Fibroblast of peridontal ligament (primary cell): ENCODE data around the gene ZDHHC14.

Experiments
- DNase-seq: peaks from one replicate; pipeline ENCODE4 v3.0.0-alpha.2; 2010; ENCODE audit errors: extremely low read depth

Gene ZDHHC14

DNA sequence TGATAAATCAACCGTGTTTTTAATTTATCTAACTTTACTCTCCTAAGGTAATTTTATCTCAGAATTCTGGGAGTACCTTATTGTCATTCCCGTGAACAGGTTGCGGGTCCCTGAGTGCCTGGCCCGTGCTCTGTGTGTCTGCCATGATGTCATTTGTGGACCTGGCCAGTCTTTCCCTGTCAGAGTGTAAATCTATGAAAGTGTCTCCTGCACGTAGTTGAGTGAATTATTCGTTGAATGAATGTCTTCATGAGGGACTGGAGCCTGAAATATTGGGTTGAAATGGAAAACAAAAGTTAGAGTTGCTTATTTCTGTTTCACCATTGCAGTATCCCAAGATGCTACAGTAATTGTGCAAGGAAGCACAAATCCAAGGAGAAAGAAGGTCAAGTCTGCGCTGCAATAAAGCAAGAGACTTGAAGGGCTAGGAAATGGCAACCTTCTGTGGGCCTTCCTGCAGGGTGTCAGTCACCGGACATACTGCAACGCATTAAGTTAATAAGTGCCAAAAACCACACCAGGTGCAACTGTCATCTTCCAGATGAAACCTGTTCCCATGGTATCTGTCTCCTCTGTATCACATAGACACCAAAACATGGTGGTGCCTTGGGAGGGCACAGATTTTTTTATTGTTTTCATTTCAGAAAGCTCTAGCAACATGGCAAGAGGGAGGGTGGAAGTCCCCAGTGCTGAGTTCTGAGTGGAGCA is 135.5 kb downstream of the ZDHHC14 start:
- no peak for DNase-seq

DNA sequence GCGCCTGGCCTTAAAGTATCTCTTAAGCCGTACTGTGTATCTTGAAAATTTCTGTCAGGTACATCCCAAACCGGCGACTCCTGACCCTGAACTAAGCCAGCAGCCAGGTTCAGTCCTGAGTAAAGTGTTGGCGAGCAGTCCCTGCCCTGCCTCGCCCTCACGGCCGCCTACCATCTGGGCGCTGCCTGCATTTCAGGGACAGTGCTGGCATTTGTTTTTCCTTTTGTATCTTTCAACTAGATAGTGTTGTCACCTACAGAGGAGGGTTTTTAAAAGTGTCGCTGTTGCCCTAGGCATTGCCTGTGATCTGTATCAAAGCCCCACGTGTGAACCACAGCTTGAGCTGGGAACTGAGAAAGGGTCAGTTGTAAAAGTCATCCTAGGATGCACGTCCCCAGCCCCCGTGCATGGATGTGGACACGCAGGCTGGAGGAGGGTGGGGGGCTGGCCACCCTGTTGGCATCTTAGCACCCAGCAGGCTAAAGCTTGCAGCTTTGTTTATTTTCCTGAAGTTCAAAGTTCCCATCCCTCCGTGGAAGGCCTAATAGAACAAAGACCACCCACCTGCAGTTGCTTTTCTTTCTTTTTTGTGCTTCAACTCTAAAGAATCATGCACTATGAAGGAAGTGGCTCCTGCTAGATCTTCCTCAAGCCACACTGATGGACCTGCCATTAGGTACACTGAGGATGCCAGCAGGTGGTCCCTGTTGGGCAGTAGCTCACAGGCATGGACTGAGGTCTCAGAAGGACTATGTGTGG is 136.8 kb downstream of the ZDHHC14 start:
- DNase-seq: no peak

GRCh38 chr6:157518397-157519250 is 137.6 kb downstream of the ZDHHC14 start:
- DNase-seq: no peak

- no peak for DNase-seq
Observed at GRCh38 chr6:157519255-157520116, 138.5 kb downstream of the ZDHHC14 start.

- DNase-seq: no peak
Observed at GRCh38 chr6:157520117-157520406, 139.1 kb downstream of the ZDHHC14 start.

GRCh38 chr6:157520596-157521361 is 139.8 kb downstream of the ZDHHC14 start:
- DNase-seq: no peak

DNA sequence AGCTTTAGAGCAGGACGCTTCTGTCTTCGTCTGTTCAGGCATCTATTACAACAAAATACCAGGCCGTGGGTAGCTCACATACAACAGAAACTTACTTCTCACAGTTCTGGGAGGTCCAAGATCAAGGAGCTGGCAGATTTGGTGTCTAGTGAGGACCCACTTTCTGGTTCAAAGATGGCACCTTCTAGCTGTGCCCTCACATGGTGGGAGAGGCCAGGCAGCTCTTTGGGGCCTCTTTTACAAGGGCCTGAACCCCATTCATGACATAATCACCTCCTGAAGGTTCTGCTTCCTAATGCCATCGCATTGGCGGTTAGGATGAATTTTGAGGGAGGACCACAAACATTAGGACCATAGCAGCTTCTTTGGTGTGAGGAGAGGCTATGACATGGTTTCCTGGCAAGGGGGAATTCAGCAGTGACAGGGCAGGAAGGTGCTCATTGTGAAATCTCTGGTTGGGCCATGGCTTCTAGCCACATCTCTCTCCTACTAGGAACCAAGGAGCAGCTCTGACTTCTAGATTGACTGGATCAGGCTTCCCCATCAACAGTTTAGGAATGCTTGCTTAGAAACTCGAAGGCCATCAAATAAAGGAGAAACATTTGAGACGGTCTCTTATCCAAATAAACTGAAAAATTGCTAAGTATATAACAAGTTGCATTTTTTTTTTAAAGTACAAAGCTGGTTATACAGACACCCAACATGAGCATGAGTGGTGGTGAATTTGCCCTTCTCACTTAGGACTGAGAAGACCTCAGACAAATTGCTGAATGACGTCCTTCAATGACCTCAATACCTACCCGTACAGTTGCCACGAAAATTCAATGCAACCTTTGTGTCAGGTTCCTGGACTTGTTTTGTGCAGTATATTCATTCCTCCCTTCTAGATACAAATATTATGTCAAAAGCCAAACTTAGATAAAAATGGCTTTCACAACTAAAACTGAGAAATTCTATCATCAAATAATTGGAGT is 140.7 kb downstream of the ZDHHC14 start:
- no peak for DNase-seq

DNA sequence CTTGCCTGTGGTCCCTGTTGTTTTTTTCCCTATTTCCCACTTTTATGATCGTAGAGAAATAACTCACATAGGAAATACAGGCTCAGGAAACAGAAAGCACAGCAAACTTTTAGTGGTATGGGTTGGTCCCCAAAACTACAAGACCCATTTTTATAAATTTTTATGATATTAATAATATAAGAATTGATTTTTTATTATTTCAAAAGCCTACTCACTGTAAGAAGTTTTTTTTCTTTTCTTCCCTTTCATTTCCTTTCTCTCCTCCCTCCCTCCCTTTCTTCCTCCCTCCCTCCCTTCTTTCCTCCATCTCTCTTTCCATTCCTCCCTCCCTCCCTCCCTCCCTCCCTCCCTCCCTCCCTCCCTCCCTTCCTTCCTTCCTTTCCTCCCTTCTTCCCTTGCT is 141.5 kb downstream of the ZDHHC14 start:
- DNase-seq: no peak

DNA sequence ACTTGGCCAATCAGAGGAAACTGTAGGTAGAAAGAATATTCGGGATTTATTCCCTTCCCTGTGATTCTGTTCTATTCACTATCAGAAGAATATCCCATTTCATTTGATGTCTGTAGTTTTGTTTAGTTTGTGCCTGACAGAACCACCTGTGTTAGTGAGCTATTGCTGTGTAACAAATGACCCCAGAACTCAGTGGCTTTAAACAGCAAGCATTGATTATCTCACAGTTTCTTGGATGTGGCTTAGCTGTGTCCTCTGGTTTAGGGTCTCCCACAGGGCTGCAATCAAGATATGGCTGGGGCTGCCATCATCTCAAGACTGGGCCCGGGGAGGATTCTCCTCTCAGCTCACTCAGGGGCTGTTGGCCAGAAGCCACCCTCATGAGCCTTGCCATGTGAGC is 143.7 kb downstream of the ZDHHC14 start:
- DNase-seq: no peak

GRCh38 chr6:157525292-157525889 is 144.4 kb downstream of the ZDHHC14 start:
- no peak for DNase-seq

GRCh38 chr6:157525918-157526425 is 145.0 kb downstream of the ZDHHC14 start:
- no peak for DNase-seq

DNA sequence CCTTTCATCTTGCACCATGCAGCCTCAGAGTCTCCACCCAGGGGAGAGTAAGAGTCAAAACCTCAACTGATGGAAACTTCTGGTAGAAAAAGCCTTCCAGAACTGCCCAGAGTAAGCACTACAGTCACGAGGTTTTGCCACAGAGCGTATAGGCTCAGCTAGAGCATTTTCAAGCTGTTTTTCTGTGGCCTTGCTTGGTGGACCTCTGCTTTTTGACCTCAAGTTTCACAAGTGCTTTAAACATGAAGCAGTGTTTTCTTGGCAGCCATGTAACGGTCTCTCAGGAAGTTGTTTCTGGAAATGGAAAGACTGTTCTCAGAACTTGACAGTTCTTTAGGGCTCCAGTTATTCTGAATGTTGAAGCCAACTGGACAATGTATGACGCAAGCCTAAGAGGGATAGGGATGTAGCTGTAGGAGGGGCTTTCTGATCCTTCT is 146.5 kb downstream of the ZDHHC14 start:
- DNase-seq: peak; percentile 57

DNA sequence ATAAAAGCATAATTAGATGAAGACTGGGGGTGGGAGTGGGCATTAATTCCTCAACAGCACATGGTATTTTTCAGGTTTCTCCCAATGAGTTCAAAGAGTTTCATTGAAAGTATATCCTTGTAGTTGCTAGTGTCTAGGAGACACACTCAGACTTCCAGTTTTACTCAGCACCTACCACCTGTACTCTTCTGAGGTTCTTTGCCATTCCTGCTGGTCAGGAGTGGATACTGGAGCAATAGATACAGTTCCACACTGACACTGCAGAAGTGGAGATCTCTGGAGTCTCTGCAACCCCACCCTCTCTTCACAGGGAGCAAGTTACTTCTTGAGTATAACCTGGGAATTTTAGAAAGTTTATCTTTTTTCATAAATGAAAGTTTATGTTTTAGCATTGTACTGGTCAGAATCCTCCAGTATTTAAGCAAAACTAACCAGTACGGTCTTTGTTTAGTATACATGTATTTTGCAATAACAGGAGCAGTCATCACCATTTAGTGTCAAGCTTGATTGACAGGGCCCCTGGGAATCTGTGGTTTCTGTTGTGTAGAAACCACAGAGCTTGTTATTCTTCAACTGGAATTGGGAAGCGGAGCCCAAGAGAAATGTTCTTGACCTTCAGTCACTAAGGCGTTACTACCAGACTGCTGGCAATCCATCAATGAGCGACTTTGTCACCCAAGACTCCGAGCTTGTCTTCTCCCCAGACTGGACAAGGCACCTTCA is 148.1 kb downstream of the ZDHHC14 start:
- DNase-seq: peak; percentile 45

- DNase-seq: no peak
Observed at GRCh38 chr6:157529654-157530039, 148.7 kb downstream of the ZDHHC14 start.

- DNase-seq: no peak
Observed at GRCh38 chr6:157530126-157530525, 149.1 kb downstream of the ZDHHC14 start.

DNA sequence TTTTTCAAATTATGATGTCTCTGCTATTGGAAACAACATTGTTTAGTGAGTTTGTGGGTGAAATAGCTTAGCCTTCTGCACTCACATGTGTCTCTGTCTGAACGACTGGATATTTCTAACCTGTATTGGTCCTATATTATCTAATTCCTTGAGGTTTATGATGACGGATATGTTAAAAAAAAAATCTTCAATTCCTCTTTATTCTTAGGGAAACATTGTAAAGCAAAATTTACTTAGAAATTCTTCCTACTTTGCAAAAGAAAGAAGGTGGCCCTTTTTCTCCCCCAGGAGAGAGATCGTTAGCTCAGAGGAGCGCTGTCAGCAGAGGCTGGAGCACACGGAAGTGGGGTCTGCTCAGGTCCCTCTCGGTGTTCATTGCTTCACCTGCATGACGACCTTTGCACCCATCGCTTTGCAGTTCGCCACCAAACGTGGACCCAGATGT is 149.8 kb downstream of the ZDHHC14 start:
- DNase-seq: no peak

DNA sequence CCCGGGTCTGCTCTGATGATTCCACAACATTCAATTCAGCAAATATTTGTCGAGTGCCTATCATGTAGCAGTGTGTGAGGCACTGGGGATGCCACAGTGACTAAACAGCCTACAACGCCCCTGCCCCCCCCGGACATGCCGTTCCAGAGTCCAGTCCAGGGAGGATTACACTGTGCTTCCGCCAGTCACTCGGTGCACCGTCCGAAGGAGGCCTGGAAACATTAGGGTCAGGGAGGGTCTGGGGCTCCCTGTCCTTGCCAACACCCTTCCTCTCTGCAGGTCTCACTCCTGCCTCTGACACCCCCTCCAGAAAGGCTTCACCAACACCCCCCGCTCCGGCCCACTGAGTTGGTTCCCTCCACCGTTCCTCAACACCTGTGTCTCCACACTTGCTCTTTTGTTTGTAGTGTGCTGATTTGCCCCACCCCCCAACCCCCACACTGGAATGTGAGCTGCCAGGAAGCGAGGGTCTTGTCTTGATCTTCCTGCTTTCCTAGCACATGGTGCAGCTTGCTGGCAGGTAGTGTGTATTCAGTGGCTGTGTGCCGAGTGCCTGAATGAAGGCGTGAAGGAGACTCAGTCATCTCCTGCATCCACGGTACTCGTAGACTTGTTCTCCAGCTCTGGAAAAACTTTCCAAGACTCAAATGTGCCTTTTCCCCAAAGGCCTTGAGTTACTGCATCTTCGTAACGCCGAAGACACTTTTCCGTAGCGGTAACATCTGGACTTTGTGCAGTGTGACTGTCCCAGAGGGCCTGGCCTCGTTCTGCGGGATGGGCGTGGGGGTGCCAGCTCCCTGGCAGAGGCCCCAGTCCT is 150.4 kb downstream of the ZDHHC14 start:
- no peak for DNase-seq
